ENCODE results near the gene KDM1B.
A peak's percentile ranks its signal among the peaks of the same experiment; 100 is the strongest.

Gene KDM1B

GRCh38 chr6:18260448-18261106 is 105.4 kb downstream of the KDM1B start (continued):
- TF ChIP-seq ZNF362 (tag by site-specific recombination; IDR thresholded peaks at IDR 0.05) (peak; percentile 50; the same call in 1 of the 2 replicates), ZNF600 (tag by site-specific recombination; IDR thresholded peaks at IDR 0.05) (0 out of 2 replicates have a peak, but pooled peaks have one; percentile 11), MZF1 (tag by site-specific recombination; IDR thresholded peaks at IDR 0.05; ENCODE audit: borderline replicate concordance) (0 out of 2 replicates have a peak, but pooled peaks have one; percentile 25), ZBTB20 (tag by site-specific recombination; IDR thresholded peaks at IDR 0.05) (peak; percentile 59), ZNF423 (tag by site-specific recombination; IDR thresholded peaks at IDR 0.05) (no peak), ZNF664 (tag by site-specific recombination; IDR thresholded peaks at IDR 0.05) (no peak), PRDM1 (tag by site-specific recombination; IDR thresholded peaks at IDR 0.05) (peak; percentile 55; the same call in 1 of the 2 replicates), IKZF3 (tag by site-specific recombination; IDR thresholded peaks at IDR 0.05) (no peak), GLIS1 (tag by site-specific recombination; IDR thresholded peaks at IDR 0.05) (0 out of 2 replicates have a peak, but pooled peaks have one; percentile 26), ZNF514 (tag by site-specific recombination; IDR thresholded peaks at IDR 0.05) (no peak), PRDM10 (tag by site-specific recombination; IDR thresholded peaks at IDR 0.05) (peak; percentile 64)

- peaks cover 20% of the 10 kb centered on the region for H3K4me1 ChIP-seq (ENCODE audit: control insufficient read depth, insufficient read depth, low read length)
- H3K4me3 ChIP-seq (ENCODE audit: low read depth, low read length): peak overlapping the region; percentile 95
- CTCF ChIA-PET: interaction anchor here (0.6 to 0.8 kb wide), 3 partner anchors 12 to 832 kb away, joined by 3 to 6 read pairs (median 3); no protein-coding TSS in a partner anchor
- peaks cover 22 to 52% of the 10 kb centered on the region in 2 experiments for H3K36me3 ChIP-seq (ENCODE audit: control insufficient read depth in 2 of 2, insufficient read depth in 1 of 2, low read length in 2 of 2)
- H3K27ac ChIP-seq (ENCODE audit: extremely low read depth, low read depth, low read length): peak overlapping the region; percentile 50
- POLR2A ChIA-PET: no interaction called here
- H3K9me3 ChIP-seq (ENCODE audit: control insufficient read depth, insufficient read depth, low read depth, low read length): no peaks in the 10 kb centered on the region
- no peak for TF ChIP-seq KLF7 (tag by site-specific recombination; IDR thresholded peaks at IDR 0.05; ENCODE audit: borderline replicate concordance)
- no peak for TF ChIP-seq ZBTB6 (tag by site-specific recombination; IDR thresholded peaks at IDR 0.05)
- no peak for TF ChIP-seq PBX3 (CRISPR knock-in tag; IDR thresholded peaks at IDR 0.05)
- peak; percentile 75 for TF ChIP-seq PRDM10 (tag by site-specific recombination; IDR thresholded peaks at IDR 0.05)
- no peak for TF ChIP-seq ZNF473 (tag by site-specific recombination; IDR thresholded peaks at IDR 0.05)
- no peak for TF ChIP-seq PRDM4 (tag by site-specific recombination; IDR thresholded peaks at IDR 0.05)
- no peak for TF ChIP-seq ZNF350 (tag by site-specific recombination; IDR thresholded peaks at IDR 0.05)
- no peak for TF ChIP-seq OSR2 (tag by site-specific recombination; IDR thresholded peaks at IDR 0.05)
- no peak for TF ChIP-seq ZNF112 (tag by site-specific recombination; IDR thresholded peaks at IDR 0.05)
- TF ChIP-seq ZNF837 (tag by site-specific recombination; IDR thresholded peaks at IDR 0.05): no peak
These were observed 106.7 kb downstream of the KDM1B start for GRCh38 chr6:18261877-18262276.
